SK-N-SH (cell line): ENCODE results near the gene LIN52.

Source experiments
- NFIC ChIP-seq: IDR thresholded peaks from 2 replicates; pipeline ENCODE4 v1.4.0; 2012; ENCODE audit warnings: borderline replicate concordance
- YY1 ChIP-seq: IDR thresholded peaks from 2 replicates; pipeline ENCODE4 v1.4.0; 2012; ENCODE audit warnings: low read depth, mild to moderate bottlenecking
- TF ChIP-seq, protein P1 (sequence below): fragments of 200-600 bp; sonication (generic); IDR thresholded peaks from 2 replicates; pipeline ENCODE4 v1.6.1; 2017; ENCODE audit warnings: antibody characterized with exemption, mild to moderate bottlenecking, moderate library complexity

- TF ChIP-seq YY1 (no peak), NFIC (no peak)
- TF ChIP-seq, protein P1, sequence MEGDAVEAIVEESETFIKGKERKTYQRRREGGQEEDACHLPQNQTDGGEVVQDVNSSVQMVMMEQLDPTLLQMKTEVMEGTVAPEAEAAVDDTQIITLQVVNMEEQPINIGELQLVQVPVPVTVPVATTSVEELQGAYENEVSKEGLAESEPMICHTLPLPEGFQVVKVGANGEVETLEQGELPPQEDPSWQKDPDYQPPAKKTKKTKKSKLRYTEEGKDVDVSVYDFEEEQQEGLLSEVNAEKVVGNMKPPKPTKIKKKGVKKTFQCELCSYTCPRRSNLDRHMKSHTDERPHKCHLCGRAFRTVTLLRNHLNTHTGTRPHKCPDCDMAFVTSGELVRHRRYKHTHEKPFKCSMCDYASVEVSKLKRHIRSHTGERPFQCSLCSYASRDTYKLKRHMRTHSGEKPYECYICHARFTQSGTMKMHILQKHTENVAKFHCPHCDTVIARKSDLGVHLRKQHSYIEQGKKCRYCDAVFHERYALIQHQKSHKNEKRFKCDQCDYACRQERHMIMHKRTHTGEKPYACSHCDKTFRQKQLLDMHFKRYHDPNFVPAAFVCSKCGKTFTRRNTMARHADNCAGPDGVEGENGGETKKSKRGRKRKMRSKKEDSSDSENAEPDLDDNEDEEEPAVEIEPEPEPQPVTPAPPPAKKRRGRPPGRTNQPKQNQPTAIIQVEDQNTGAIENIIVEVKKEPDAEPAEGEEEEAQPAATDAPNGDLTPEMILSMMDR: no peak
Observed at GRCh38 chr14:74049876-74050495, 34.8 kb upstream of the LIN52 start.
